H1 (cell line): ENCODE results near the gene SMIM20. TPM values are rescaled to one million over a fixed set of nuclear protein-coding genes. Genes with fewer than 3 reads are reported as not detected.

Experiments used
- CTCF ChIA-PET: fragments of 300-600 bp; sonication (Branson Sonifier 250); formaldehyde crosslinking; loops from one replicate; lab custom pipeline; 2021; ENCODE audit not compliant: partially characterized antibody; lab: Charles Lee
- POLR2A ChIA-PET: fragments of 300-600 bp; sonication (Branson Sonifier 250); formaldehyde crosslinking; loops from one replicate; lab custom pipeline; 2021; ENCODE audit warnings: inconsistent platforms; ENCODE audit not compliant: partially characterized antibody; lab: Charles Lee
- DNase-seq, 2 experiments: peaks; one replicate each; pipeline versions ENCODE4 v3.0.0 to v3.0.0-alpha.2; 2010 to 2022; ENCODE audit warnings: low spot score in 2 of 2, low read depth in 1 of 2, mixed read lengths in 1 of 2
- FAIRE-seq: peaks from 2 replicates; lab custom pipeline; 2011; peaks lifted over from hg19 to GRCh38; lab: Jason Lieb, UNC
- H2AFZ ChIP-seq: 2 replicates; pipeline ENCODE4 v1.8.1; 2012; ENCODE audit warnings: low read length, inconsistent platforms
- H2AK5ac ChIP-seq: 2 replicates; pipeline ENCODE4 v1.6.1; 2013; ENCODE audit warnings: low read depth, low read length
- H2BK120ac ChIP-seq: replicated peaks from 2 replicates; pipeline ENCODE3; 2013; ENCODE audit warnings: low read depth, low read length, inconsistent platforms
- H2BK12ac ChIP-seq: 2 replicates; pipeline ENCODE4 v1.6.1; 2013; ENCODE audit warnings: low read depth, low read length
- H2BK15ac ChIP-seq: 2 replicates; pipeline ENCODE4 v1.6.1; 2013; ENCODE audit warnings: low read length
- H2BK20ac ChIP-seq: 2 replicates; pipeline ENCODE4 v1.6.1; 2013; ENCODE audit warnings: low read length
- H2BK5ac ChIP-seq: 2 replicates; pipeline ENCODE4 v1.6.1; 2013; ENCODE audit warnings: low read depth, low read length
- H3K14ac ChIP-seq: 2 replicates; pipeline ENCODE4 v1.6.1; 2013; ENCODE audit warnings: inconsistent platforms; ENCODE audit not compliant: insufficient read length
- H3K18ac ChIP-seq: 2 replicates; pipeline ENCODE4 v1.6.1; 2013; ENCODE audit warnings: low read length; ENCODE audit errors: extremely low read depth
- H3K23ac ChIP-seq: 2 replicates; pipeline ENCODE4 v1.6.1; 2013; ENCODE audit warnings: inconsistent platforms; ENCODE audit not compliant: insufficient read length
- H3K23me2 ChIP-seq: 2 replicates; pipeline ENCODE4 v1.6.1; 2013; ENCODE audit warnings: low read depth, low read length
- H3K27ac ChIP-seq: 2 replicates; pipeline ENCODE4 v1.6.1; 2011; ENCODE audit warnings: low read depth, low read length, inconsistent platforms
- H3K27me3 ChIP-seq, 4 experiments: replicated peaks in 1 of 4; 1 replicate in 1 of 4; 2 replicates in 3 of 4; pipeline versions ENCODE4 v1.6.1 to v1.8.1; 2011 to 2013; ENCODE audit warnings: low read length in 3 of 4, mild to moderate bottlenecking in 3 of 4, inconsistent platforms in 2 of 4, mixed read lengths in 2 of 4, moderate library complexity in 1 of 4; ENCODE audit not compliant: control insufficient read depth in 3 of 4, insufficient read depth in 3 of 4; ENCODE audit errors: extremely low read depth in 1 of 4
- H3K36me3 ChIP-seq, 4 experiments: 2 replicates each; pipeline versions ENCODE4 v1.6.1 to v1.8.1; 2011 to 2013; ENCODE audit warnings: mild to moderate bottlenecking in 4 of 4, low read length in 3 of 4, moderate library complexity in 2 of 4, control low read depth in 1 of 4, inconsistent platforms in 1 of 4; ENCODE audit not compliant: insufficient read depth in 4 of 4, control insufficient read depth in 2 of 4
- H3K4ac ChIP-seq: replicated peaks from 2 replicates; pipeline ENCODE3; 2013; ENCODE audit warnings: low read length, low read depth, mixed read lengths, inconsistent platforms; ENCODE audit not compliant: insufficient read length
- H3K4me1 ChIP-seq, 4 experiments: replicated peaks in 1 of 4; 1 replicate in 1 of 4; 2 replicates in 3 of 4; pipeline versions ENCODE4 v1.6.1 to v1.8.1; 2011 to 2013; ENCODE audit warnings: low read length in 3 of 4, inconsistent platforms in 2 of 4, mixed read lengths in 1 of 4; ENCODE audit not compliant: insufficient read depth in 4 of 4, control insufficient read depth in 3 of 4
- H3K4me2 ChIP-seq, 2 experiments: 2 replicates each; pipeline versions ENCODE4 v1.6.1 to v1.8.1; 2011 to 2013; ENCODE audit warnings: low read depth in 2 of 2, low read length in 2 of 2, control low read depth in 1 of 2, inconsistent platforms in 1 of 2, mild to moderate bottlenecking in 1 of 2; ENCODE audit not compliant: insufficient read depth in 1 of 2
- H3K4me3 ChIP-seq, 4 experiments: fragments of 200-600, 300-600 bp in 1 of 4; sonication (generic), shearing (Covaris generic), sonication (Bioruptor Twin) in 1 of 4; 2 replicates each; pipeline versions ENCODE4 v1.5.1 to v1.8.1; 2011 to 2016; ENCODE audit warnings: low read length in 4 of 4, low read depth in 3 of 4, control low read depth in 2 of 4, inconsistent platforms in 2 of 4, mild to moderate bottlenecking in 2 of 4, mixed read lengths in 1 of 4, moderate library complexity in 1 of 4; ENCODE audit not compliant: insufficient read depth in 2 of 4; ENCODE audit errors: extremely low read depth in 1 of 4
- H3K56ac ChIP-seq: replicated peaks from 2 replicates; pipeline ENCODE3; 2013; ENCODE audit warnings: low read depth, mild to moderate bottlenecking, mixed read lengths, low read length, inconsistent platforms; ENCODE audit not compliant: insufficient read length
- H3K79me1 ChIP-seq: 2 replicates; pipeline ENCODE4 v1.6.1; 2013; ENCODE audit warnings: low read depth, low read length, control low read depth
- H3K79me2 ChIP-seq, 2 experiments: 2 replicates each; pipeline versions ENCODE4 v1.6.1 to v1.8.1; 2012 to 2013; ENCODE audit warnings: low read length in 2 of 2, mild to moderate bottlenecking in 2 of 2, inconsistent platforms in 1 of 2; ENCODE audit not compliant: insufficient read depth in 2 of 2, control insufficient read depth in 1 of 2
- H3K9ac ChIP-seq, 4 experiments: replicated peaks in 1 of 4; 1 replicate in 1 of 4; 2 replicates in 3 of 4; pipeline versions ENCODE4 v1.6.1 to v1.8.1; 2011 to 2013; ENCODE audit warnings: low read depth in 3 of 4, low read length in 3 of 4, control low read depth in 2 of 4, mild to moderate bottlenecking in 2 of 4, moderate library complexity in 2 of 4, inconsistent platforms in 1 of 4; ENCODE audit errors: extremely low read depth in 1 of 4
- H3K9me3 ChIP-seq, 2 experiments: 2 replicates each; pipeline versions ENCODE4 v1.6.1 to v1.8.1; 2012 to 2013; ENCODE audit warnings: mild to moderate bottlenecking in 2 of 2, moderate library complexity in 2 of 2, control low read depth in 1 of 2, inconsistent platforms in 1 of 2, low read depth in 1 of 2, low read length in 1 of 2, mixed read lengths in 1 of 2; ENCODE audit not compliant: insufficient read depth in 2 of 2
- H4K20me1 ChIP-seq, 2 experiments: replicated peaks in 1 of 2; 2 replicates each; pipeline versions ENCODE3 to v1.8.1; 2011 to 2013; ENCODE audit warnings: inconsistent platforms in 2 of 2, low read length in 2 of 2, mild to moderate bottlenecking in 1 of 2; ENCODE audit not compliant: insufficient read depth in 2 of 2, control insufficient read depth in 1 of 2
- H4K5ac ChIP-seq: 2 replicates; pipeline ENCODE4 v1.6.1; 2013; ENCODE audit warnings: low read length, low read depth, mixed read lengths, inconsistent platforms; ENCODE audit not compliant: insufficient read length
- H4K8ac ChIP-seq: 2 replicates; pipeline ENCODE4 v1.8.0; 2013; ENCODE audit warnings: mild to moderate bottlenecking, moderate library complexity, low read length, inconsistent platforms; ENCODE audit not compliant: insufficient read depth; ENCODE audit errors: extremely low read depth
- H4K91ac ChIP-seq: replicated peaks from 2 replicates; pipeline ENCODE3; 2013; ENCODE audit warnings: low read length, mixed read lengths, inconsistent platforms; ENCODE audit not compliant: insufficient read length
- CEBPB ChIP-seq: IDR thresholded peaks from 2 replicates; pipeline ENCODE4 v1.6.1; 2012; ENCODE audit warnings: low read depth, low read length
- KDM1A ChIP-seq: fragments of 200-600, 300-600 bp; sonication (generic); IDR thresholded peaks from 2 replicates; pipeline ENCODE4 v1.7.1; 2016; ENCODE audit warnings: mild to moderate bottlenecking, low read length, borderline replicate concordance
- NANOG ChIP-seq: IDR thresholded peaks from 2 replicates; pipeline ENCODE4 v1.6.1; 2011; ENCODE audit warnings: low read length, low read depth, mild to moderate bottlenecking, inconsistent platforms; ENCODE audit not compliant: insufficient read depth, poor library complexity, severe bottlenecking
- WGBS, 2 experiments: shearing (Covaris generic) in 1 of 2; methylation state at CpG; one replicate each; pipeline versions ENCODE4 v1.1.6 to v1.1.7; 2013 to 2015; ENCODE audit warnings: low lambda C conversion rate in 2 of 2, mixed read lengths in 2 of 2, inconsistent platforms in 1 of 2, low coverage in 1 of 2, missing lambda C conversion rate in 1 of 2; ENCODE audit not compliant: insufficient replicate concordance in 2 of 2, insufficient coverage in 1 of 2, insufficient read length in 1 of 2; ENCODE audit errors: extremely low coverage in 1 of 2, missing lambda C conversion rate in 1 of 2; 5-methylcytosine and 5-hydroxymethylcytosine counted together
- polyA plus RNA-seq, 7 experiments: library from polyadenylated mRNA; depleted of rRNA in 3 of 7; stranded (reverse) in 5 of 7; unstranded in 2 of 7; fragments of >200 nt in 5 of 7; fragments of 200-250 nt in 2 of 7; gene quantifications; 1 replicate in 5 of 7; 2 replicates in 1 of 7; 4 replicates in 1 of 7; pipeline versions ENCODE4 v1.2.1 to v1.2.3, GENCODE V29; 2011 to 2013; ENCODE audit warnings: missing spikeins in 2 of 7, mixed read lengths in 2 of 7
- total RNA-seq: library from RNA; stranded (reverse); fragmentation: NEBNext Ultra II Directional; extraction: Animal tissue kit (Norgen Biotek cat#: 25700); gene quantifications from 2 replicates; pipeline ENCODE4 v1.2.1, GENCODE V29; 2021

Gene SMIM20
- total and polyA plus RNA-seq, 2 of the 8 experiments (the other 6 are each of a cell fraction or from before 2014, with no cell fraction given): 21.9 to 36.9 TPM

DNA sequence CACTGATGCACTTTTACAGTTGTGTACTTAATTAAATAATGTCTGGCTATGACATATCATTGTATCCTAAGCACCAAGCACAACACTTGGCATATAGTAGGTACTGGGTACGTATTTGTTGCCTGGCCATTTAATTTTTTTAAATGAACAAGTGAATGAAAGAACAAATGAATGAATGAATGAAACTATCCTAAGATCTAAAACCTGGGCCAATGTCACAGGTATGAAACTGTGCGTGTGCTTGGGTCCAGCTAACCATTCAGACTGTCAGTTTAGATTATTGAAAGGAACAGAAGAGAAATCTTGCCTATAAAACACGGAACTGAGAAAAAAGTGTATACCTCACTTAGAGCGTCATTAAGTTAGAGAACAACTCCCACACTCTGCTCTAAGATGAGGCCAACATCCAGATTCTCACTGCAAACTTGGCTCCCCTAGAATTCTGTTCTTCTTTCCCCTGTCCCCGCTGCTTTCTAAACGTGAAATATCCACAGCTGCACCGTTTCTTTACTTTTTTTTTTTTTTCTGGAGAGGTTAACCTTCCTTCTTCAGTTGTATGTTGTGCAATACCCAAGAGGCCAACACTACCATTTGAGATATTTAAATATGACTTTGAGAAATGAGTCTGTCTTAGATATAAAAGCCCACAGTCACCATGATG, 33.9 kb upstream of the SMIM20 start:
- H2BK15ac ChIP-seq: no peak overlapping the region
- POLR2A ChIA-PET: no interaction called here
- no peaks in the 10 kb centered on the region; a peak in 1 of 7 replicates for H3K27me3 ChIP-seq
- TF ChIP-seq NANOG (no peak), KDM1A (0 out of 2 replicates have a peak, but pooled peaks have one; percentile 2), CEBPB (peak; percentile 39; the same call in 1 of the 2 replicates)
- H2BK12ac ChIP-seq: no peak overlapping the region
- H3K4me3 ChIP-seq: no peak overlapping the region
- H3K4me1 ChIP-seq: peaks cover 0 to 3% (median 0%) of the 10 kb centered on the region in 4 experiments; a peak in 1 of 7 replicates
- no peak overlapping the region for H2AFZ ChIP-seq
- no peaks in the 10 kb centered on the region for H3K36me3 ChIP-seq
- no peak overlapping the region for H3K27ac ChIP-seq
- no peaks in the 10 kb centered on the region for H3K23me2 ChIP-seq
- H4K5ac ChIP-seq: no peak overlapping the region
- no peak overlapping the region for H2BK20ac ChIP-seq
- H3K9me3 ChIP-seq: no peaks in the 10 kb centered on the region
- WGBS, 2 experiments: 82% methylated on average over 7 of the region's 7 CpGs; no CpG with 5 or more reads in 1 of the 2 experiments
- CTCF ChIA-PET: no interaction called here
- no peak for DNase-seq
- H3K79me1 ChIP-seq: no peaks in the 10 kb centered on the region
- no peak overlapping the region for H4K8ac ChIP-seq
- no peaks in the 10 kb centered on the region for H3K79me2 ChIP-seq
- H3K23ac ChIP-seq: no peak overlapping the region
- no peak overlapping the region for H4K91ac ChIP-seq
- H2BK120ac ChIP-seq: no peak overlapping the region
- no peak overlapping the region for H3K56ac ChIP-seq
- no peak for FAIRE-seq
- no peaks in the 10 kb centered on the region for H4K20me1 ChIP-seq
- H2AK5ac ChIP-seq: no peak overlapping the region
- H3K4me2 ChIP-seq: no peak overlapping the region
- no peak overlapping the region for H3K9ac ChIP-seq
- no peak overlapping the region for H3K14ac ChIP-seq
- H3K18ac ChIP-seq: no peak overlapping the region
- no peak overlapping the region for H2BK5ac ChIP-seq
- no peak overlapping the region for H3K4ac ChIP-seq
